Skin epidermis (tissue), 12 donors: Measurements from ENCODE around the gene QRICH1.
A peak's percentile ranks its signal among the peaks of the same experiment; 100 is the strongest.

Source experiments
- H3K27ac ChIP-seq, 21 experiments: fragments of 200-600 bp; sonication (generic) in 11 of 21; one replicate each; pipeline ENCODE4 v1.5.0; 2020; ENCODE audit warnings: mild to moderate bottlenecking in 3 of 21, inconsistent platforms in 2 of 21, moderate library complexity in 2 of 21
- H3K4me3 ChIP-seq, 7 experiments: fragments of 200-600 bp; sonication (generic) in 2 of 7; one replicate each; pipeline ENCODE4 v1.5.0; 2020; ENCODE audit warnings: inconsistent platforms in 2 of 7, mild to moderate bottlenecking in 2 of 7, moderate library complexity in 1 of 7

Gene QRICH1

DNA sequence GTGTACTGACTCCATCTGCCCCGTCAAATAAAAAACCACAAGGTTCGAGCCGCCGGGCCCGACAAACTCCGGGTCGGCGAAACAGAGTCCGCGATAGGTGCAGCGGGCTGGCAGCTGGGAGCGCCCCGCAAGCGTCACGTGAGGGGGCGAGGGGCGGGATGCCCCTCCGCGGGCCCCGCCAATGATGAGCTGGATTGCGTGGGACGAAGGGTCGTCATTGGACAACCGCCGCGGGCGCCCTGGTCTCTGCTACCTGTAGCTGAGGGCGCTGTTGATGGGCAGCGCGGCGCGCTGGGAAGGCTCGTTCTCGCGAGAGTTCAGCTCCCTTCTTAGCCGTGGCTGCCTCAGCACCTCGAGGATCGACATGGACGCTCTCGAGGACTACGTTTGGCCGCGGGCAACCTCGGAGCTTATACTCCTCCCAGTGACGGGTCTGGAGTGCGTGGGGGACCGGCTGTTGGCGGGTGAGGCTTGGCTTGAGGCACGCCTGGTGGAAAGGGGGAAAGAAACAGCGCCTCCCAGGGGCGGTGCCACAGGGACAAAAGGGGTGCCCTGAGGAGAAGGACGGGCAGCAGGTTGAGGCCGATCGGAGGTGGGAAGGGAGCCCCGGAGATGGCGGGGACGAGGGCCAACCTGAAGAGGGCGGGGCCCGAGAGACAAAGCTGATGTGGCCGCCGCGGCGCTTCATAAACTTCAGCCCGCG, 86.7 kb downstream of the QRICH1 start, which contains the start of gene WDR6:
Gene WDR6 (plus strand): TSS at position 324 of the 703 bp plus-strand sequence. CDS start 41 bp downstream, at position 365.
- peak within 1 kb of the TSS; percentile 54 to 98 (median 90) for H3K27ac ChIP-seq
- peak within 1 kb of the TSS; percentile 39 to 92 (median 65) for H3K4me3 ChIP-seq

DNA sequence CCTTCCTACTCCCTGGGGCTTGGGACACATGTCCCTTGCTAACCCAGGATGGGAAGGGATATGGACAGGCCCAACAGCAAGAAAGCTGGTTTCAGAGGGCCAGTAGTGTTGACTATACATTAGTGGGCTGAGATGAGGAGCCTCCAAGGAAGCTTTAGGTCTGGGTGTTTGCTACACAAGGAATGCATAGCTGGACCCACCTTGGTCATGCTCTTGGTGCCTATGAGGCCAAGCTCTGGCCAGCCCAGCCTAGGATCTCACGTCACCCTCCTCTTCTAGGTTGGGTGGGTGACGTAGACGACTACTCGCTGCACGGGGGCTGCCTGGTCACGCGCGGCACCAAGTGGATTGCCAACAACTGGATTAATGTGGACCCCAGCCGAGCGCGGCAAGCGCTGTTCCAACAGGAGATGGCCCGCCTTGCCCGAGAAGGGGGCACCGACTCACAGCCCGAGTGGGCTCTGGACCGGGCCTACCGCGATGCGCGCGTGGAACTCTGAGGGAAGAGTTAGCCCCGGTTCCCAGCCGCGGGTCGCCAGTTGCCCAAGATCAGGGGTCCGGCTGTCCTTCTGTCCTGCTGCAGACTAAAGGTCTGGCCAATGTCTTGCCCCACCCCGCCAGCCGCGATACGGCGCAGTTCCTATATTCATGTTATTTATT, 87.3 kb downstream of the QRICH1 start:
- Histone ChIP-seq H3K4me3 (peak overlapping the region; percentile 39 to 92 (median 65)), H3K27ac (peak overlapping the region; percentile 54 to 98 (median 90))

DNA sequence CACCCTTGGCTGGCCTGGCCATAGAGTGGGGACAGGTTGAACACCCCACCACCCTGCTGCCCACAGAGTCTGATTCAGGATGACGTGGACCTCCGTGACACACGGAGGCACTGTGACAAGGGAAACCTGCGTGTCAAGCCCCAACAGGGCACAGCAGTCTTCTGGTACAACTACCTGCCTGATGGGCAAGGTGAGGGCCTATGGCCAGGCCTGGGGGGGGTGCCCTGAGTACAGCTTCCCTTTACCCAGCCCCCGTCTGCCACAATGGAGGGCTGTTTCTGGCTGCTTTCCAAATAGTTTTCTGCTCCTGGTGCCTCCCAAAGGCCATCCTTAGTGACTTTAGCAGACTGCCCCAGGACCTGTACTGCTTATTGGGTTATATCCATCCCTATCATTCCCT, 87.9 kb downstream of the QRICH1 start:
- Histone ChIP-seq H3K4me3 (peak overlapping the region in 4 of 7 experiments; percentile 39 to 74 (median 60)), H3K27ac (peak overlapping the region in 10 of 21 experiments; percentile 81 to 96 (median 90))

DNA sequence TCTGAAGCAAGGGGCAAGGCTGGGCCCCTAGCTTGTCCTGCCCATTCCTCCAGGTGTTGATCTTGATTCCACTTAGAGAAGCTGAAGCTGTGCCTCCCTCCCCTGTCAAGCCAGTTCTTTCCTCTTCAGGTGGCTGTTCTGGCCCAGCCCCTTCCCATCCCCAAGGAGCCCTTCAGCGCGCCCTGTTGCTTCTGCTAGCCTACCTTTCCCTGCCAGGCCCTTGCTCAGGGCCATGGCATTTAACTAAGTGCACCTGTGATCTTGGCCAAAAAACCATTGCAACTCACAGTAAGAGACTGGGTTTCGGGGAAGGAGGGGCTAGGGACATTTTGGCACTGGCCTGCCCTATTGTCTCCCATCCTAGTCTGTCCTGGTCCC, 88.6 kb downstream of the QRICH1 start:
- H3K27ac ChIP-seq, result no peak overlapping the region
- no peak overlapping the region for H3K4me3 ChIP-seq

DNA sequence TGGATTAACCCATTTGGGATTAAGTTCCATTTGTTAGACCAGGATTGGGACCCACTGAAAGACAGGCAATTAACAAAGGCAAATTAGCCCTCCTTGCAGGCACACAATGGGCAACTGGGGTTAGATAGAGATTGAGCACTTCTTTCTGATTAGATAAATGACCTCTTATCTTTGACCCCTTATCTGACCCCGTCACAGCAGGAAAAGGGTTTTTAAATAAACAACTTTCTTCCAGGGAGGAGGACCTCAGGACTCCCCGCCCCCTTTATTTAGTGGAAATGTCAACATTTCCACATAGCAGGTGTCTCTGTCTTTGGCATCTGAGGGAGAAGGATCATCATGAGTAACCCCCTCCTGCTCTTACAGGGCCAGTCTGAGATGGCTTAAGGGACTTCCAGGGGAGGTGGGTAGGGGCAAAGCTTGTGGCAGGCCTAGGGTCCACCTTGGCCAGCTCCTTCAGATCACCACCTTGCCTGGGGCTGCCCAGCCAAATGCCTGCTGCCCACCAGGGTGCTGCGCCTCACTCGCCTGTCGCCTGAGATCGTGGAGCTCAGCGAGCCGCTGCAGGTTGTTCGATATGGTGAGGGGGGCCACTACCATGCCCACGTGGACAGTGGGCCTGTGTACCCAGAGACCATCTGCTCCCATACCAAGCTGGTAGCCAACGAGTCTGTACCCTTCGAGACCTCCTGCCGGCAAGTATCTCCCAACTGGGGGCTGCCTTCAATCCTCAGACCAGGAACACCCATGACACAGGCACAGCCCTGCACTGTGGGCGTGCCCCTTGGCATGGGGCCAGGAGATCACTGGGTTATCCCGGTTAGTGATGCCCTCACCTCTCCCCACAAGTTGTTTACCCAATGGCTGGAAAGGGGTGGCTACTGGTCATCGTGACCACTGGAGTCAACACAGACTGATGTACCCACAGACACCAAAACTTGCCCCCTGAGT, 89.2 kb downstream of the QRICH1 start:
- Histone ChIP-seq H3K4me3 (no peak overlapping the region), H3K27ac (no peak overlapping the region)

DNA sequence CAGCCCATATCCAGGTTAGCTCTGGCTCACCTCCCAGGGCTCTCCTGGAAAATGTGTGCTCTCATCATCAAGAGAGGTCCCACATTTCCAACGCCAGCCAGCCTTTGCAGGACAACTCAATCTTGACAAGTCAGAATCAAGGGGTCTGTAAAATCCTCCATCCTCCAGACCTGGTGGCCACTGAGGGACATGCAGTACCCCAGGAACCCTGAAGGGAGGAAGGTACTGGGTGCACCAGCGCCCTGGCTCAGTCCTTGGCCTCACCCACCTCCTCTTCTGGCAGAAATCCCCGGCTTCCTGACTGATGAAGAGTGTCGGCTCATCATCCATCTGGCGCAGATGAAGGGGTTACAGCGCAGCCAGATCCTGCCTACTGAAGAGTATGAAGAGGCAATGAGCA, 92.7 kb downstream of the QRICH1 start:
- no peak overlapping the region for H3K4me3 ChIP-seq
- no peak overlapping the region for H3K27ac ChIP-seq

DNA sequence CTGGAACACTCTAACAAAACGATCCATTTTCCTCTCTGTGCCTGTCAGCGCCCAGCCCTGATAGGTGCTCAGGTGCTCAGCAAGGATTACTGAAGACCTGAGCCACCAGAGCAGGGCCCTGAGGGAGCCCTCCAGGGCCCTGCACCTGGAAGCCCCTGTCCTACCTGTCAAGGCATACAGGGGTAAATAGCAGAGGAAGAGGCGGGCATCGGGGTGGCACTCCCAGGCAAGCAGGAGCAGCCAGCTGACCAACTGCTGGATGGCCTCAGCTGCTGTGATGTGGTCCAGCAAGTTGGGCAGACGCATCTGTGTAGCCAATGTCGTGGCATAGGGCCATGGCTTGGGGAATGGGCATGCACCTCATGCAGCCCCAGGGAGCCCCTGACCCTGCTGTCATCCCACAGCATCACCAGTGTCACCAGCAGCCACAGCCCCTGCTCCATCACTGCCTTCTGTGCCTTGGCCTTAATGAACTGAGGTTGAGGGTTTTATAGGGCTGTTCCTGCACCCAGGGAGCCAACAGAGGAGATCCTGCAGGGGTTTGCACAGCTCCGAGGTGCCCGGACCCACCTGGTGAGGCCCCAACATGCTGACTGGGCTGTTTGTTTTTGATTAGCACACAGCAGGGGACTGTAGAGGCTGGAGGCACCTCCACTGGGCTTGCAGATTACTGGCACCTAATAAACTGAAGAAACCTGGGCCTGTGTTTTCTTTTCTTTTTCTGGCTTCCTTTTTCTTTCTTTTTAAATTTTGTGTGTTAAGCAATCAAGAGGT, 94.6 kb downstream of the QRICH1 start:
- H3K4me3 ChIP-seq, result no peak overlapping the region
- H3K27ac ChIP-seq, result no peak overlapping the region

DNA sequence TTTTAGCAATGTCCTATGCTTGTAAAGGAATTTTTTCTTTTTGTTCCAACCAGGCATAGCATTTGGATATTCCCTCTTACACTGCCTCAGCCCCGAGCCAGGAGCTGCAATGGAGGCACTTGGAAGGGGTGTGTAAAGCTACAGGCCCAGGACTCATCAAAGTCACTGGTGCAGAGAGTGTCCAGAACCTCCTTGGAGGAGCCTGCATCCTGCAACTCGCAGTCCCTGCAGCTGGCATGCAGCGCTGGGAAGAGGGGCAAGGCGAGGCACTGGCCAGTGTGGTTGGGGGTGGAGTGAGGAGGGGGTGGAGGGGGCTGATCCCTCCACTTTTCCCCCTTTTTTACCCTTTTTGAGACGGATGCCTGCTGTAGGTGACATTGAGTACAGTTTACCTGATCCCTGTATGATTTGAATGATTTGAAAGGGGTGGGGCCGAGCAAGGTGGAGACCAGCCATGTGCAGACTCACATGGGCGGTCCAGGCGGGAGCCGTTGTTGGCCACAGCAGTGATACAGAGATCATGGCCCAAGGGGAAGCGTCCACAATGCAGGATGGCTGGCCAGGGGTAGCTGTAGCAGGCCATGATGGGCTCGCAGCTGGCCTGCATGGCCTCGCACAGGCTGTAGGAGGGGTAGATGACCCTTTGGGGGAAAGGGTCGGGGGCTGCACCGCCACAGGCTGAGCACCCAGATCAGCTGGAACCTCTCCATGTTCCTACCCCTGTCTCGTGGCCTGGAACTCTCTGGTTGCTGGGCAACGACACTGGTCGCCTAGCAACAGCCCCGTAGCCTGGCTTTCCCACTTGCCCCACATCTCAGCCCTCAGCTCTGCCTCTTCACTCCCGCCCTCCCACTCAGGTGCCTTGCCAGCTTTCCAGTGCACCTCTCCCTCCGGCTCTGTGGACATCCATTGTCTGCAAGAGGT, 95.9 kb downstream of the QRICH1 start:
- Histone ChIP-seq H3K4me3 (no peak overlapping the region), H3K27ac (no peak overlapping the region)

DNA sequence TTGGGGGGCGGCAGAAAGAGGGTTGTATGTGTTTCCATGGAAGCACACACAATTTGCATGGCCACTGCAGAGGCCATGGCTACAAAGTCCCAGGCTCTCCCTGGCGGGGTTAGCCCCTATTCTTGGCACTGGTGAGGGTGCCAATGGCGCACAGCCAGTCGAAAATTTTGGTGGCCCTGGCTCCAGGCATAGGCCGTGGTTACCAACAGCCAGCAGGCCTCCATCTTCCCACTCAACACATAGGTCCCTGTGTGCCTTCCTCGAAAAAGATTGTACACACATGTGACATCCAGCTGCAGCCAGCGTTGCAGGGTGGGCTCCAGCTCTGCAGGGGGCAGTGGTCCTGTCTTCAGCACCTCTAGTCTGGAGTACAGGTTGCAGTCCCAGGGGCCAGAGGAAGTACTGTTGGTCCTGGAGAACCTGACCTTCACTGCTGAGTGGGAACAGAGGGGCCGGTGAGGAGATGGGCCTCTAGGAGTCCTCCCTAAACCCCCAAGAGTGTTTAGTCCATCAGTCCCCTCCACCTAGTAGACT, 96.7 kb downstream of the QRICH1 start:
- no peak overlapping the region for H3K27ac ChIP-seq
- H3K4me3 ChIP-seq, result no peak overlapping the region

DNA sequence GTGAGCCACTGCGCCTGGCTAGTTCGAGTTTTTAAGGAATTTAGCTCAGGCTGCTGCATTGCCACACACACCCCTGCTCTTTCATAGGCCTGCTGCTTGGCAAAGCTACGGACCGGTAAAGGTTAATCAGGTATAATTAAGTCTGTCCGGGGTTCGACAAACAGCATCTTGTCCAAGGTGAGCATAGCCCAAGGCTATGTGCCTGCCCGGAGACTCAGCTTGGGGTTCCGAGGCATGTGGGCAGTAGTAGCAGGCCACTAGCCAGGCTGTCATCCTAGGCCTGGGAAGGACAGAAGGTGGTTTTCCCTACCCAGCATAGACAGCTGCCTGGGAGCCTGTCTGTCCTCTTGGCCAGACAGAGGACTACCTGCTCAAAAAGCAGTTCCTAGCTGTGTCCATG, 97.2 kb downstream of the QRICH1 start:
- no peak overlapping the region for H3K4me3 ChIP-seq
- H3K27ac ChIP-seq, result no peak overlapping the region

DNA sequence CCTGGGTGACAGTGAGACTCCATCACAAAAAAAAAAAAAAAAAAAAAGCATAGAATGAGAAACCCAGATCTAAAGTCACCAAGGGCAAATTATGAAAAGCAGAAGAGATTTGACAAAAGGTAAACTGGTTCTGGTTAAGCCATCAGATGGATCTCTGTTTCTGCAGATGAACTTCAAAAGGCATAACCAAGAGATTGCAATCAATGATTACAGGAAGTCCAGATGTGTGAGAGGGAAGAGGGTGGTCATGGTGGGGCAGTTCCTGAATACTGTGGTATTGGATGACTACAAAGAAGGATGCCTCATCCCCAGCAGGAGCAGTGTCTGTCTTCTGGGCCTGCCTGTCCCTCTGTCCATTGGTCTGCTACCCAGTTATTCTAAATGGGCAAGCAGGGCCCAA, 100.0 kb downstream of the QRICH1 start:
- Histone ChIP-seq H3K27ac (no peak overlapping the region), H3K4me3 (no peak overlapping the region)

DNA sequence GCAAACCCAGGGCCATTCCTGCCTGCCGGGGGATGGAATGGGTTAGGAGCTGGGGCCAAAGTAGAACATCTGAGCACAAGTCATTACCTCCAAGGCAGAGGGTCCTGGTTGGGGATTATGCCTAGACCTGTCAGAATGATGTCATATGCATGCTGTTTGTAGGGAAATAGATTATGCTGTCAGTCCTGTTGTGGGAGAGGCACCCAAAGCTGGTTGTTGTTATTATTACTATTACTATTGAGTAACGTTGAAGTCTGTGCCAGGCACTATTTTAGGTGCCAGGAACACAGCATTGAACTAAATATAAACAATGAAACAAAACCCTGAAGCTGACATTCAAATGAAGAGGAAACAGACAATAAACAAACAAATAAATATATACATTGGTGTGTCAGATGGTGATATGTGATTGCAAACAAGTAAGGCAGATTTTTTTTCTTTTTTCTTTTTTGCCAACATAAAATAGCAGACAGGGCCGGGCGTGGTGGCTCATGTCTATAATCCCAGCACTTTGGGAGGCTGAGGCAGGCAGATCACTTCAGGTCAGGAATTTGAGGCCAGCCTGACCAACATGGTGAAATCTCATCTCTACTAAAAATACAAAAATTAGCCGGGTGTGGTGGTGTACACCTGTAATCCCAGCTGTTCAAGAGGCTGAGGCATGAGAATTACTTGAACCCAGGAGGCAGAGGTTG, 101.9 kb downstream of the QRICH1 start:
- Histone ChIP-seq H3K4me3 (peak overlapping the region in 1 of 7 experiments; percentile 62), H3K27ac (peak overlapping the region in 11 of 21 experiments; percentile 80 to 95 (median 89))

DNA sequence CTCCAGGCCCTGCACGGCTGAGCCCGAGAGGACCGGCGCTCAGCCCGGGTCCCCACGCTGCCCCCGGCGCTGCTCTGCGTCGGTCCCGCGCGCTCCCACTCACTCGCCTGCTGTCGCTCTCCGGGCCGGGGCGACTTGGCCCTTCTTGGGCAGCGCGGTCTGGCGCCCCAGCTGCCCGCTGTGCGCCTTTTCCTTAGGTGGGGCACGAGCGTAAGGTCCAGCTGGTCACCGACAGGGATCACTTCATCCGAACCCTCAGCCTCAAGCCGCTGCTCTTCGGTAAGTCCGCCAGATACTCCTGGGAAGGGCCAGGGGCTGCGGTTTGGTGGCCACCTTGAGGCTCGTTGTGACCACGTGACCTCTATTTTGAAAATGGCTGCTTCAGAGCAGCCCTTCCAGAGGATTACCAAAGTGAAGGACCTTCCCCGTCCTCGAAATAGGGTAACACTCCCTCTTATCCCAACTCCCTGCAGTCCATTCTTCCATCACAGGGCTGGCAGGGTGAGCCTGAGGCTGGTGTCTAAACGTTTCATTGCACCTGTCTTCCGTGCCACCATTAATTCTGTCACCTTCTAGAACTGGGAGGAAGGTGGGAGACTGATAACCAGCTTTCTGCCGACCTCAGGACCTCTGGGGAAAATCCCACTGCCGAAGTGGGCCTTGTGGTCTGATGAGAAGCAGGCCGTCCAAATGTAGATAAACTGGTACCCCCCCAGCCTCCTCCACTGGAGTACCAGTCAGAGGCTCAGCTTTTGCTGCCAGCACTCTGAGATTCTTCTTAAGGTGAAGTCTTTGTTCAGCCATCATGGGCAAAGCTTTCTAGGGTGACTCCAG, 103.0 kb downstream of the QRICH1 start:
- peak overlapping the region; percentile 53 to 93 (median 78) for H3K4me3 ChIP-seq
- H3K27ac ChIP-seq, result peak overlapping the region in 20 of 21 experiments; percentile 56 to 95 (median 86)

DNA sequence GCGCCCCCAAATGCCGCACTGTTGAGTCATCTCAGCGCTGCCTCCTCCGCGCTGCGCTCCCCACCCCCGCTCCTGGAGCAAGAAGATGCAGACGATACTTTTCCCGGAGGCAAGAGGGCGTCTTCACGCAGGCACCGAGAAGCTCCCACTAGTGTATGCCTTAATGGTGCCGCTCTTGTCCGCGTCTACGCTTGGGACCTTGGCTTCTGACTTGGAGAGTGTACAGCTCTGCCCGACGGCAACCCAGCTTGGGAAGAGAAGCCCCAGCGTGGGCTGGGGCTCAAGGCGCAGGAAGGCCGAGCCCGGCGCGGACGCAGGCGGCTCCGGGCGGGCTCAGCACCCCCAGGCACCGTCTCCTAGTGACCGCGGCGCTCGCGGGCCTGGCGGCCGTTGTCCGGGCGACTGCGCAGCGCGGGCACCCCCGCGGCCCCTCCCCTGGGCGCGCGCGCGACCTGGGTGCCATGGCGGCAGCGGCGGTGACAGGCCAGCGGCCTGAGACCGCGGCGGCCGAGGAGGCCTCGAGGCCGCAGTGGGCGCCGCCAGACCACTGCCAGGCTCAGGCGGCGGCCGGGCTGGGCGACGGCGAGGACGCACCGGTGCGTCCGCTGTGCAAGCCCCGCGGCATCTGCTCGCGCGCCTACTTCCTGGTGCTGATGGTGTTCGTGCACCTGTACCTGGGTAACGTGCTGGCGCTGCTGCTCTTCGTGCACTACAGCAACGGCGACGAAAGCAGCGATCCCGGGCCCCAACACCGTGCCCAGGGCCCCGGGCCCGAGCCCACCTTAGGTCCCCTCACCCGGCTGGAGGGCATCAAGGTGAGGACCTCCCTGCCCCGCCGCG, 103.9 kb downstream of the QRICH1 start, which contains the start of gene P4HTM:
Gene P4HTM (plus strand): TSS at position 446 of the 840 bp plus-strand sequence. CDS start 16 bp downstream, at position 462.
- peak within 1 kb of the TSS; percentile 10 to 95 (median 86) for H3K27ac ChIP-seq
- peak within 1 kb of the TSS; percentile 53 to 93 (median 78) for H3K4me3 ChIP-seq

DNA sequence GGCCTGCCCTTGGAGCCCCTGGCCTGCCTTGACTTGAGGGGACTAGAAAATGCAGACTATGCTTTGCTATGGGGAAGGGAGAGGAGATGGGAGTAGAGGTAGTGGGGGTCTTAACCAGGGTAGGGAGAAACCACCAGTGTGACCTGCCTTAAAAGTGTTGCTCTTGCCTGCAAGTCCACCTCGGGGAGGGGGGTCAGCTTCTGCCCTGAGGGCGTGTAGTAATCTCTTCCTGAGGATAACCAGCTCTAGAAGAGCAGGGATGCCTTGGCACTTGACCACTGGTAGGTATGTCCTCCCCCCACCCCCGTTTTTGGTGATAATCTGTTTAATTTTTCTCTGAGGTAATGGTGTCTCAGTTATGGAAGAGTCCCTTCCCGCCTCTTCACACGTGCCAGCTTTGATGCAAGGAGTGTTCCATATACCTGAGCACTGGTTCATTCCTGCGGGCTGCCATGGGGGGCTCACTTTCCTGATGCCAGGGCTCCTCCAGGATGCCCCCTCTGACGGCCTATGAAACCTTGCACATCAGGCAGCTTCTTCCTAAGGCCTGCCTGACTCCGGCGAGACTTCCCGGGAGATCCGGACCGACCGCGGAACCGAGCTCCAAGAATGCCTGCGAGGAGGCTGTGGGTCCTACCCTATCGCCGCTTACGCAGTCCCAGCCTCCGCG, 104.6 kb downstream of the QRICH1 start:
- H3K27ac ChIP-seq, result peak overlapping the region; percentile 10 to 95 (median 86)
- H3K4me3 ChIP-seq, result peak overlapping the region; percentile 53 to 93 (median 78)
